GM21367 (cell line): Measurements from ENCODE around the gene NOVA2.

Source experiments
- ATAC-seq: cut with Tn5 transposase; IDR thresholded peaks from one replicate; pipeline ENCODE4 v1.9.1; 2021; ENCODE audit not compliant: unreplicated experiment

The NOVA2 gene

GRCh38 chr19:45968626-45969025 is 5.0 kb downstream of the NOVA2 start:
- no peak for ATAC-seq

DNA sequence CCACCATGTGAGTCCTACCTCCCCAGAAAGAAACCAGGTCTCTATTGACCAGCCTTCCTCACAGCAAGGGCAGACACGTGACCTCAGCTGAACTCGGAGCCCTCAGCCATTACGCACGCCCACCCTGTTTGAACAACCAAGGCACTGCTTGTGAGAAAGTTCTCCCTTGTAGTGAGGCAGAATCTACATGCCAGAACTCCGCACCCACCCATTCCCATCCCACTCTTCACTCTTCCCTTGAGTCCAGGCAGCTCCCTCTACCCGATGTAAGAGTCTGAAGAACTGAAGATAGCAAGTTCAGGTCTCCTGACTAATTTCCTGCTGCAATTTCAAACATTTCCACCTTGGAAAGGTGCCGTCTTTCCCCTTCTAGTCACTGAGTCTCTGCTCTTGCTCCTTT is 6.4 kb downstream of the NOVA2 start:
- no peak for ATAC-seq

DNA sequence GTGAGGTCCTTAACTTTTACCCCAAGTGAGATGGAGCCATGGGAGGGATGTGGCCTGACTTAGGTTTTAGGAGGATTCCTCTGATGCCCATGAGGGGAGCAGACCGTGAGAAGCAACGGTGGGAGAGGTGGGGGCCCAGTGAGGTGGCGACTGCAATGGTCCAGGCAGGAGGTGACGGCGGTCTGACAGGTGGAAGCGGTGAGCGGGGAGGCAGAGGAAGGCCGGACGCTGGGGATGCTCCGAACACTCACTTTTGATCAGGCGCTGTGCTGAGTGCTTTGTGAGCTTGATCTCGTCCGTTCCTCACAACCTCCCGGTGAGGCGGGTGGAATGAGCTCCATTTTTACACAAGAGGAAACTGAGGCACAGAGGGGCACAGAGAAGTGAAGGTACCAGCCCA is 11.6 kb downstream of the NOVA2 start:
- no peak for ATAC-seq

DNA sequence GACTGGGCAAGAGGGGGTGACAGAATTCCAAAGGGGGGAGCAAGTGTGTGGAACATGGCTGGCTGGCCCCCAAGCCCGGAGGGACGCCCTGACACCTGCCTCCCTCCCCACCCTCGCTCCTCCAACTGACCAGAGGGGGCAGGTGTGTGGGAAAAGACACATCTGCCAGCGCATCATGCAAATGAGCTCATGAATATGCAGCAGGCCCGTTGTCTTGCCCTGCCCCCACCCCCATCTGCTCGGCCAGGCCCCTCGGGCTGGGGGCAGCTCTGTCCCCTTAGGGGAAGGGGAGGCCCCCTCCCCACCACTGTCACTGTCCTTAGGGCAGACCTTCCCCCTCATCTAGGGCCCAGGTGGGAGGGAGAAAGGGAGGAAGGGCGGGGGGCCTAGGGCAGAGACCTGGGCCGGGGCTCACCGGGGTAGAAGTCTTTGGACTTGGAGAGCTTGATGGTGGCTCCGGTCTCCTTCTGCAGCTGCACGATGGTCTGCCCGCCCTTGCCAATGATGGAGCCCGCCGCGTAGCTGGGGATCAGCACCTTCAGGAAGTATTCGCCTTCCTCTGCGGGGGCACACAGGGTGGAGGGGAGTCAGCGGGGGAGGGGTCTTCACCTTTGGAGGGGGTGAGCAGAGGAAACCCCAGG is 12.9 kb downstream of the NOVA2 start:
- no peak for ATAC-seq

DNA sequence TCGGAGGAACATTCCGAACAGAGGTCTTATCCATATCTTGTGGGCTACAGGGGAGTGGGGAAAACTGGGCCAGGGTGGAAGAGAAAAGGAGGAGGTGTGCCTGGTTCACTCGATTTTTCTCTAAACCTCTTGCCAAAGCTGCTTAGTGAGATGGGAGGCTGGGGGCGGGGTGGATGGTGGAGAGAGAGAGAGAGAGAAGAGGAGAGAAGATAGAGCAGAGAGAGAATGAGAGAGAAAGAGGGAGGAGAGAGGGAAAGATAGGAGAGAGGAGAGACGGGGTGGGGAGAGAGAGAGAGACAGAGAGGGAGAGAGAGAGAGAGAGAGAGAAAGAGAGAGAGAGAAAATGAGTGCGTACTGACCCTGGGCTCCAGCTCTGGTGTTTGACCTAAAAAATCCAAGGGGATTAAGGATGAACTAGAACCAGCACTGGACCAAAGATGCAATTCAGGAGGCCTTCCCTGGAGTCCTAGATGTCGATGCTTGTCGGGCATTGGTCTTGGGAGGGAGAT is 14.1 kb downstream of the NOVA2 start:
- no peak for ATAC-seq

DNA sequence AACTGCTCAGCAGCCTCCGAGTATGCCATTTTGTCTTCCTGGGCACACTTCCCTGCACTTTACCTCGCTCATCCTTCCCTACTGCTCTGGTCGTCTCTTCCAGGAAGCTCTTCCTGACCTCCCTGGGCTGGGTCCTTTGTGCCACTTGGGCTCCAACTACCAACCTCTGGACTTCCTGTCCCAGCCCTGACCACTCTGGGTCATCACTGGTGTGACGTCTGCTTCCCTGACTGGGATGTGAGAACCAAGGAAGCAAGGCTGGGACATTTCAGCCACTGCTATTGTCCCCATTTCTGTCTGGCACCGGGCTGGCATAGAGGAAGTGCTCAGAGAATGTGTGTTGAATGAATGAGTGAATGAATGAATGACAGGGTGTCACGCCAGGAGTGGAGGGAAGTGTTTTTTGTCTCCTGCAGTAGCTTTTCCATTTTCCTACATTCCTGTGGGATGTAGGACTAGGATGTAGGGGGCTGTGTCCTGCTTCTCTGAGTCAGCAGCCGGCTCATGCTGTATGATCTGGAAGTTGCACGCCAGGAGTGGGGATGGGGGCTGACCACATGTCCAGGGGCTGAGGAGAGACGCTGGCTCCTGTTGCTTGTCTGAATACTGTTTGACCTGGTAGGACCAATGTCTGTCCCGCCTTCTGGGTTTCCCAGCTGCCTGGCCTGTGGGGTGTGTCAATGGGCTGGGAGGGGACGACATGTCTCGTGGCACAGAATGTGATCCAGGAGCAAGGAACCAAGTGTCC is 14.7 kb downstream of the NOVA2 start:
- no peak for ATAC-seq

DNA sequence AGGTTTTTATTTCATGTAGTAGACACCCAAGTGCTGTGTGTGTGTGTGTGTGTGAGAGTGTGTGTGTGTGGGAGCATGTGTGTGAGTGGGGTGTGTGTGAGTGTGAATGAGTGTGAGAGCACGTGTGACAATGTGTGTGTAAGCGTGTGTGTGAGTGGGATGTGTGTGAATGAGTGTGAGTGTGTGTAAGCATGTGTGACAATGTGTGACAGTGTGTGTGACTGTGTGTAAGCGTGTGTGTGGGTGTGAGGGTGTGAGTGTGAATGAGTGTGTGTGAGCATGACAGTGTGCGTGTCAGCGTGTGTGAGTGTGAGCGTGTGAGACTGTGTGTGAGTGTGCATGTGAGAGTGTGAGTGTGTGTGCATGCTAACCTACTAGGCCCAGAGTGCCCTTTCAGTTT is 15.3 kb downstream of the NOVA2 start:
- ATAC-seq = no peak

GRCh38 chr19:45955905-45956608 is 17.6 kb downstream of the NOVA2 start:
- ATAC-seq = no peak

- no peak for ATAC-seq
These were observed 19.5 kb downstream of the NOVA2 start for GRCh38 chr19:45954156-45954555.

- no peak for ATAC-seq
These were observed 20.0 kb downstream of the NOVA2 start for GRCh38 chr19:45953676-45954075.

GRCh38 chr19:45952686-45953505 is 20.8 kb downstream of the NOVA2 start:
- no peak for ATAC-seq

DNA sequence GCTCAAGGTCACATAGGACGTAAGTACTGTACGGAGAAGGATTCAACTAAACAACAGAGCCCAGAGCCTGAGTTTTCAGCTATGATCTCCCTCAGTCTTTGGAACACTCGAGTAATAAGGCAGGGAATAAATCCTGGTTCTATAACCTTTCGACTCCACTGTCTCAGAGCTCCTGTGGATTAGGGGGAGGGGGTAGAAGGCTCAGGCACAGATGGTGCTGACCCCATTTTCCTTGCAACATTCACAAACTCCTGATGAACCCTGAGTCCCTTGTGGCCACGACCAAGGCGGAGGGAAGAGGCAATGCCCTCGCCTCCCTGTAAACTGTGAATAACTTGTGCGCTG is 21.4 kb downstream of the NOVA2 start:
- no peak for ATAC-seq

GRCh38 chr19:45947926-45948325 is 25.7 kb downstream of the NOVA2 start:
- no peak for ATAC-seq

DNA sequence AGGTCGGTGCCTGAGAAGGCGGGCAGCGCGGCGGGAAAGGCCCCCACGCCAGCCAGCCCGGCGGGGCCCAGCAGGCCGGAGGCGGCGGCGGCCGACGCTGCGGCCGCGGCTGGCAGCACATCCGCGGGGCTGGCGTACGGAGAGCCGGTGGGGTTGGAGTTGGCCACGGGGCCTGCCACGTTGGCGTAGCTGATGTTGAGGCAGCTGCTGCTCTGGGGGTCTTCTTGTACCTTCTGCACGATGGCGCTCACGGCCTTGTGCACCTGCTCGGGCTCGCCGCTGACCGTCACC is 33.2 kb downstream of the NOVA2 start:
- no peak for ATAC-seq

GRCh38 chr19:45939792-45940514 is 33.7 kb downstream of the NOVA2 start:
- no peak for ATAC-seq

DNA sequence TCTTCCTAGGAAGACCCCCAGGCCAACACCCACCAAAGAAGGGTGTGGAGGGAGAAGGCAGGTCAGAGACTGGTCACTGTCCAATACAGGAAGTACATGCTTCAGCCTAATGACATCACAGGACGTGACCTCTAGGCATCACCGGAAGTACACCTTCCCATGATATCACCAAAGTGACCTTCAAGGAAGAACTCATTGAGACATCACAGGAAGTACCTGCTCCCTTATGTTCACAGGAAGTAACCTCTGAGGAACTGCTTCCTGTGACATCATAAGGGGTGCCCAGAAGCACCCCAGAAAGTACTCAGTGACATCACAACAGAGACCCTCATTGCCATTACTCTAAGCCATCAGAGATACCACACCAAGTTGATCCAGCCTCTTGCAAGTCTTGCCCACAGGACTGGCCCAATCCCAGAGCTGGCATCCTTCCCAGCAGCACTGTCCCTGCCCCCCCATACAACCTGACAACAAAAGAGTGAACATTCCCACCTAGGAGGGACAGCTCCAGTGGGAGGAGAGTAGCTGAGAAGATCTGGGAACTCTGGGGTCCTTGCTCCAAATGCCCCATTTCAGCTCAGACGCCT is 34.8 kb downstream of the NOVA2 start:
- no peak for ATAC-seq

- ATAC-seq = no peak
These were observed 38.4 kb downstream of the NOVA2 start for GRCh38 chr19:45935267-45935666.

DNA sequence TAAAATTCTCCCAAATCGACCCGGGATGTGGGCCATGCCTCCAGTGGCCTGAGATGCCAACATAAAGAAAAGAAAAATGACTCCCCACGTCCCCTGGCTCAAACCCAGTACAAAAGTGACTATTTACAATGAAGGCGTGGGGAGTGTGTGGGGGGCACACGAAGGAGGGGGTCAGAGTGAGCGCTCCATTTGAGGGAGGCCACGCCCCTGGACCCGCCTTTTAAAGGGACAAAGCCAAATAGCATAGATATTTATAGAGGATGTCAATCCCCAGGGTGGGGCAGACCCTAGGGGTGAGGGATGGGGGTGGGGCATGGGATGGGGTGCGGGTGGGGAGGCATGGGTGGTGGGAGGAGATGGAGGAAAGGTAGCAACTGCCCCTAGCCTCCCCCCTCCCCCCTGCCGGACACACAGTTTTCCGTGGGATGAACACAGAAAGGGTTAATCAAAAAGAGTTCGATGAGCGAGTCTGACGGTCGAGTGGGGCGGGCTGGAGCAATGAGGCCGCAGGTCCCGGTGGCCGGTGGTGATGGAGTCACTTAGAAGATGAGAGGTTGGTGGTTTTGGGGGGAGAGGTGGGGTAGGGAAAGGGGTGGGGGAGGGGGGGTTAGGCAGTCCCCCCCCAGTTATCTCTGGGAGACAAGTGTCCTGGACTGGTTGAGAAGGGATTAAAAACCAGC is 39.0 kb downstream of the NOVA2 start:
- ATAC-seq = no peak

GRCh38 chr19:45933759-45934158 is 39.9 kb downstream of the NOVA2 start:
- no peak for ATAC-seq

DNA sequence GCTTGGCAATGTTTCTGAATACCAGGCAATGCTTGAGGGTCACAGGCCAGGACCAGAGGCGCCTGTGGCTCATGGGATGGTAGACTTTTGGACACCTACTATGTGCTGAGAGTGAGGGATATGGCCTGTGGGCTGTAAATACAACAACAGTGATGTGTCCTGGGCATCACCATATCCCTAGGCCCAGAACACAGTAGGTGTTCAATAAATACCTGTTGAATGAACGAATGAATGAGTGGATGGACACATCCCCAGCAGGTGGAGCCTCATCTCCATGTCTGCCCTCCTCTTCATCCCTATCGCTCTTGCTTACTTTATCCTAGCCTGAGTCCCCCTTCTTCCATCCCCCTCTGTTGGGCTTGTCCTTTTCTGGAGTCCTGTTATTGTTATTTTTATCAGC is 42.6 kb downstream of the NOVA2 start:
- no peak for ATAC-seq
